BE2C (cell line): ENCODE measurements around the gene SLC27A4.

Source experiments
- DNase-seq: peaks from one replicate; pipeline ENCODE4 v3.0.0-alpha.2; 2020
- H3K27me3 ChIP-seq: fragments of 250-450 bp; sonication (Bioruptor Pico); 2 replicates; pipeline ENCODE4 v1.5.1; 2020; ENCODE audit warnings: mild to moderate bottlenecking
- H3K36me3 ChIP-seq: fragments of 250-450 bp; sonication (Bioruptor Pico); 2 replicates; pipeline ENCODE4 v1.5.1; 2020; ENCODE audit warnings: mild to moderate bottlenecking
- H3K4me1 ChIP-seq: fragments of 250-450 bp; sonication (Bioruptor Pico); 2 replicates; pipeline ENCODE4 v1.5.1; 2020
- H3K4me3 ChIP-seq: 2 replicates; pipeline ENCODE4 v1.5.1; 2011; ENCODE audit warnings: low read depth, low read length
- H3K9me3 ChIP-seq: fragments of 250-450 bp; sonication (Bioruptor Pico); 2 replicates; pipeline ENCODE4 v1.5.1; 2020
- CTCF ChIP-seq: IDR thresholded peaks from 2 replicates; pipeline ENCODE4 v1.5.1; 2012; ENCODE audit warnings: mild to moderate bottlenecking, low read depth, low read length

Gene SLC27A4

GRCh38 chr9:128310461-128310860 is 29.9 kb upstream of the SLC27A4 start:
- no peaks in the 10 kb centered on the region for H3K27me3 ChIP-seq
- peaks cover 34% of the 10 kb centered on the region for H3K36me3 ChIP-seq
- H3K4me3 ChIP-seq = no peak overlapping the region
- TF ChIP-seq CTCF = no peak
- no peaks in the 10 kb centered on the region for H3K4me1 ChIP-seq
- DNase-seq = no peak
- H3K9me3 ChIP-seq = no peaks in the 10 kb centered on the region

GRCh38 chr9:128314697-128315096 is 25.6 kb upstream of the SLC27A4 start:
- H3K27me3 ChIP-seq = no peaks in the 10 kb centered on the region
- TF ChIP-seq CTCF = no peak
- no peak for DNase-seq
- no peak overlapping the region for H3K4me3 ChIP-seq
- H3K36me3 ChIP-seq = peaks cover 57% of the 10 kb centered on the region
- H3K9me3 ChIP-seq = no peaks in the 10 kb centered on the region
- no peaks in the 10 kb centered on the region for H3K4me1 ChIP-seq

GRCh38 chr9:128316421-128316820 is 23.9 kb upstream of the SLC27A4 start:
- DNase-seq = no peak
- H3K27me3 ChIP-seq = no peaks in the 10 kb centered on the region
- H3K4me3 ChIP-seq = no peak overlapping the region
- no peaks in the 10 kb centered on the region for H3K9me3 ChIP-seq
- no peak for TF ChIP-seq CTCF
- no peaks in the 10 kb centered on the region for H3K4me1 ChIP-seq
- peaks cover 53% of the 10 kb centered on the region for H3K36me3 ChIP-seq

GRCh38 chr9:128317629-128318028 is 22.7 kb upstream of the SLC27A4 start:
- H3K9me3 ChIP-seq = no peaks in the 10 kb centered on the region
- H3K36me3 ChIP-seq = peaks cover 53% of the 10 kb centered on the region
- no peak for DNase-seq
- TF ChIP-seq CTCF = no peak
- no peaks in the 10 kb centered on the region for H3K4me1 ChIP-seq
- H3K27me3 ChIP-seq = no peaks in the 10 kb centered on the region
- no peak overlapping the region for H3K4me3 ChIP-seq

- H3K4me3 ChIP-seq = peak overlapping the region; percentile 71
- TF ChIP-seq CTCF = no peak
- H3K36me3 ChIP-seq = peaks cover 49% of the 10 kb centered on the region
- no peaks in the 10 kb centered on the region for H3K4me1 ChIP-seq
- no peaks in the 10 kb centered on the region for H3K27me3 ChIP-seq
- H3K9me3 ChIP-seq = no peaks in the 10 kb centered on the region
- no peak for DNase-seq
Observed at GRCh38 chr9:128321343-128321742, 19.0 kb upstream of the SLC27A4 start.

- no peaks in the 10 kb centered on the region for H3K27me3 ChIP-seq
- no peaks in the 10 kb centered on the region for H3K9me3 ChIP-seq
- no peak for DNase-seq
- no peaks in the 10 kb centered on the region for H3K4me1 ChIP-seq
- peak overlapping the region; percentile 71 for H3K4me3 ChIP-seq
- TF ChIP-seq CTCF = no peak
- H3K36me3 ChIP-seq = peaks cover 43% of the 10 kb centered on the region
Observed at GRCh38 chr9:128321879-128322403, 18.4 kb upstream of the SLC27A4 start.
